HG03469 (cell line): Measurements from ENCODE around the gene CA10.

Source experiments
- ATAC-seq: cut with Tn5 transposase; IDR thresholded peaks from one replicate; pipeline ENCODE4 v1.9.1; 2021; ENCODE audit warnings: mild to moderate bottlenecking, moderate library complexity, moderate number of reproducible peaks; ENCODE audit not compliant: unreplicated experiment

CA10 gene

GRCh38 chr17:52158450-52159042 lies at the start of gene CA10:
CA10 (minus strand) TSS chr17:52158714.
- ATAC-seq, result no peak

- ATAC-seq, result no peak
Observed at GRCh38 chr17:52207796-52208195, 49.3 kb upstream of the CA10 start.

- ATAC-seq, result no peak
Observed at GRCh38 chr17:52202520-52203080, 44.1 kb upstream of the CA10 start.

- no peak for ATAC-seq
Observed at GRCh38 chr17:52201767-52202519, 43.4 kb upstream of the CA10 start.

DNA sequence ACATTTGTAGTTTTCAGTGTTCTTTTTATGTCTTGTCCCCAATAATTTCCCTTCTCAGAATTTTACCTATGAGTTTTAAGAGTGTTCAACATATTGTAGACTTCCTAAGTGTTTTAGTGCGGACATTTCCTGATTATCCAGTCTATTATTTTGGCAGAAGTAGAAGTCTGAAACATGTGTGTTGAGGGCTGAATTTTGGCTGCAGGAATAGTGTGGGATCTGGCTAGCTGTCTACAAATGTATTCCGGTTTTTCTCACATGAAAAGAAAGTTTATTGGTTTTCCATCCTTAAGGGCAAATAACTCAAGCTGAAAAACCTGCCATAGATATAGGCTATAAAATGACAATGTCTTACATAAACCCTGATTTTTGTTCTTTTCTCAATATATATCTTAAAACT lies 33.0 kb upstream of the CA10 start:
- no peak for ATAC-seq

GRCh38 chr17:52181782-52182181 lies 23.3 kb upstream of the CA10 start:
- ATAC-seq, result no peak

DNA sequence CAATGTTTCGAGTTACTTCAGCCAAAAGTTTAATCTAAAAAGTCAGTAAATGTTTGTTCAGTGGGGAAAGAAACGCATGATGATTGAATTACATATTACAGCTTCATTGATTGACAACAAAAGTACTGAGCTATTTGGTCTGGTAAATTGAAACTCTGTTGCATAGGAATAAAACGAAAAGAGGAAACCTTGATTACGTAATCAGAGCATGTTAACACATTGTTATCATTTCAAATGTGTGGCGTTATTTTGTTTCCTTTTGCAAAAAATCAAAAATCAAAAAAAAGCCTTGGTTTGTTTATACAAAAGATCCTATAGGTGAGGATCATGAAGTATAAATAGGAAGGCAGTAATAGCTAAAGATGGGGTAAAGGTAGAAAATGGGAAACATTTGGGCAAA lies 19.5 kb upstream of the CA10 start:
- no peak for ATAC-seq

- ATAC-seq, result no peak
Observed at GRCh38 chr17:52170963-52171572, 12.6 kb upstream of the CA10 start.

- no peak for ATAC-seq
Observed at GRCh38 chr17:52160136-52160567, 1.6 kb upstream of the CA10 start.

DNA sequence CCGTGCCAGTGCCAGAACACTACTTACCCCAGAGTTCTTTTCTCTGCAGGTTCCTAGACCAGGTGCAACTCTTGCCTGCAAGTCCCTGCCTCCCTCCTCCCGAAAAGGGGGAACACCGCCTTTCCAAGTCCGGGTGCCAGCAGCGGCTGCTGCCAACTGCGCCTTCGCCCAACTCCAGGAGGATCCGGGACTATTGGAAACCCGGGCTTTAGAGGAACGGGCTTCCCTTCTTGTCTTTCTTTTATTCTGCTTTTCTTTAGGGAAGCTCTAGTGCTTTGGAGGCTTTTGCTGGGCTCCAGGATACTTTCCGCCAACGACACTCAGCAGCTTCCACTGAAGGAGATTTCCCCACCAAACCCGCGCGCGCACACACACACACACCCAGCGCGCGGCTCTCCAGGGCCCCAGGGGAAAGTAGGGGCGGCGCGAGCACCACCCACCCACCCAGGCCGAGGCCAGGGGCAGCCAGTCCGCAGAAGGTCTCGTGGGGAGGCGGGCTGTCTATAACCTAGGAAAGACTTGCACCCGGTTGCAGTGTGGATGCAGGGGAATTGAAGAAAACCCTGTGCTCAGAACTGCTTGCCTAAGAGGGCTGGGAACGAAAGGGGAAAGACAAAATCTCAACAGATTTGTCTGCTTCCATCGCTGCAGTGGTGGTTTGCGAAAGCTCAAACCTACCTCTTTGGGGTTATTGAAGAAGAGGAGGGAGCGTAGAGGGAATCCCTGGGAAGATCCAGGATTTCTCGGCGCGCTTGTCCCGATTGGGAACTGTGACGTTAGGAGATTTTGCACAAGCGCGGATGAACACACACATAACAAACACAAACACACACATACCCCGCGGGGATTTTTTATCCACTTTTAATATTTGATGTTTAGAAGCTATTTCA lies 977 bp upstream of the CA10 start:
- no peak for ATAC-seq

DNA sequence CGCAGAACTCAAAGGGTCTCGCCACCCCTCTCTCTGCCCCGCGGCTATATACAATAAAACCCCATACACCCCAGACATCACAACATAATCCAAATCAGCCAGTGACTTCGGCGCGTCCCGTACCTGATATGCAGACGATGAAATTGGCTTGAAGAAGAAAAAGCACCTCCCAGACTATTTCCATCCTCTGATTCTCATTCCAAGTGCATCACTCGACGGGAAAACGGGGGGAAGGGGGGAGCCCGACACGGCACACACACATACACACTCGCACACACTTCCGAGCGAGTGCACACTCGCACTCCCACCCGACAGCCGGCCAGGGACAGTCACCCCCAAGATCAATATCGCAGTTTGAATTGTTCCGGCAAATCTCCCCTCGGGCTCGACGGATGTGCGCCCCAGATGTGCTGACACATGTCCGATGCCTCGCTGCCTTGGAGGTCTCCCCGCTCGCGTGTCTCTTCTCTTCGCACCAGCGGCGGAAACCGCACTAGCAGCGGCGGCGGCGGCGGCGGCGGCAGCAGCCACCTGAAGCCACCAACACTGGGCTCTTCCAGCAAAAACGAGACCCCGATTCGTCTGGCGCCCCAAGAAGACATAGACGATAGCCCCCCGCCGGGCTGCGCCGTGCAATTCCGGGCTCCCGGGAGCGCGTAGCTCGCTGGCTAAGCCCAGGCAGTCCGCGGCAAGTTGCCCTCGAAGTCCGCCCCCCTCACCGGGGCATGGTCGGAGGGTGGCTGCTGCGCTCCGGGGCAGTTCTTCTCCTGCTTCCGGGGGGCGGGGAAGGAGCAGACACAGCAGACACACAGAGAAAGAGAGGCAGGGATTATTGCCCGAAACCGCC lies 688 bp downstream of the CA10 start:
- no peak for ATAC-seq

GRCh38 chr17:52156576-52157570 lies 1.6 kb downstream of the CA10 start:
- ATAC-seq, result no peak

DNA sequence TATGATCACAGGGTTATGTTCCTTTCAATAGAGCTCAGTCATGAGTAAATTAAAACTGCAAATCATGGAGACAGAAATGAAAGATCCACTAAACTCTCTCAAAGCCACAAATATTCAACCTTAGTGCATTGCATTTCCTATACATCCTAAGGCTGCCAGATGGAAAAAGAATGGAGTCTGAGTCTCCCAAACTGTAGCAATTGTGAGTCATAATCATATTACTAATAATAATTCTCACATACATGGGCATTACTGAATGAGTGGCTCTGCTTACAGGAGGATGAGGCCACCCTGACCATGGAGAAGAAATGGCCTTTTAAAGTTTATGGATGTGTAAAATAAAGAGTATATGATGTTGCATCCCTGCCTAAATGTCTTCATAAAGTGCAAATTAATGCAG lies 3.2 kb downstream of the CA10 start:
- no peak for ATAC-seq

DNA sequence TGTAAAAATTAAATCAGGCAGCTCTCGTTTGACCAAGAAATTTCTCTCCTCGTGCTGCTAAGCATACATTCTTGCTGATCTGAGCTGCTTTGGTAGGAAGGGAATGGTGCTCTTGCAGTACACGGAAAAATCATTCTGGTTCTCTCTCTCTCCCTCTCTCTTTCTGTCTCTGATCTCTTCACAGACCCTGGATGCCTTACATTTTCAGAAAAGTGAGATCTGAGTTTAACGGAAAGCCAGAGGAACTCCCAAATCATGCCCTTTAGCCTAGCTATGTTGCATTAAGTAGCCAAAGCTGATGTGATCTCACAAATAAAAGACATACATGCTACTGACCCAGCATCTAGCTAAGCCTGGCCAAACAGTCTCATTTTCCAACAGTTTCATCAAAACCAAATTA lies 4.0 kb downstream of the CA10 start:
- no peak for ATAC-seq

DNA sequence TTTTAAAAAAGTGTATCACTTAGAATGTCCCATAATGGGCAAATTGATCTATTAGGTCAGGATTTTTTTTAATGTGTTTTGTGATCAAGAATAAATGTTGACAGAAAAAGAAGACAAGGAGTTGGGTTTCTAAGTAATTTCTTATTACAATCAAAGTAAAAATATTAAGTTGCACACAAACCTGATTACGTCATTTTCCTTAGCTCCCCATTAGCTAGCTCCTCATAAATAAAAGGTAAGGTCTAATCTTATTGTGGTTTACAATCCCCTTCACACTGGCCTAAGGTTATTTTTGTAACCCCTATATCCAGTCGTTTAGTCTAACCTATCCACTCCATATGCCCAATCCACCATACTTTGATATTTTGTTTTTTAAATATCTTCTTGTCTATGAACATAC lies 7.6 kb downstream of the CA10 start:
- ATAC-seq, result no peak

DNA sequence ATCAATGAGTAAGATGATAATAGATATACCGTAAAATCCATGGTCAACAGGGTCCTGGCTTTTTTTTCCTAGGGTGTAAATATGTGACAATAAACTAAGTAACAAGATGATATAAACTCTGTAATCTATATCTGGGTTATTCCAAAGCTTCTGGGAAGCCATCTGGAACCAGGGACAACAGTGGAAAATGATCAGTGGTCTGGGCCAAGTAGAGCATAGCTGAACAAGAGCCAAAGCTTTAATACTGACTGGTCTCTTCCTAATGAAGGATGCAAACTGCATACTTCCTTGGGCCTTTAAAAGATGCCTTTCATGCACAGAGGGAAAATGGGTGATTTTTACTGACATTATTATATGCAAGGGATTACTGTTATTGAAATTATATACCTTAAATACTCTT lies 8.9 kb downstream of the CA10 start:
- no peak for ATAC-seq

DNA sequence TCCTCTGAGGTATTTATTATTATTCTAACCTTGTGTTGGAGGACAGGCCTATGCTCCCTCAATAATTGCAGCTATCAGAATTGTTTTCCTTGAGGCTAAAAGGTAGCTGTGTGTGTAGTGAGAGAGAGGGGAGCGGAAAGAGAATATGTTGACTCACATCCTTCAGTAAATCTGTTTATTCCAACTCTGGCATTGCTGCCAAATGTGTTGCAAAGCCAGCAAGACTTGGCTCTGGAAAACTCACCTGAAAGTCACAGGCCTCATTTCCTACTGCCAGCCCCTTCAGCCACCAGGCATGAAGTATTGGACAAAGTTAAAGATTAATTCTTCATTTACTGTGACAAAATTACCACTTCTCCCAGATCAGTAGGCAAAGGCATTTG lies 9.6 kb downstream of the CA10 start:
- no peak for ATAC-seq

- ATAC-seq, result no peak
Observed at GRCh38 chr17:52148288-52148968, 10.1 kb downstream of the CA10 start.
